HG03342 (cell line): ENCODE measurements around the gene FILIP1.
A peak's percentile ranks its signal among the peaks of the same experiment; 100 is the strongest.
"Not testable (repeated sequence)": the region's sequence is repeated elsewhere in the genome, so short reads cannot be mapped to it uniquely, and the experiment has no call there.

Source experiments
- ATAC-seq: cut with Tn5 transposase; IDR thresholded peaks from one replicate; pipeline ENCODE4 v1.9.1; 2021; ENCODE audit warnings: mild to moderate bottlenecking, moderate library complexity; ENCODE audit not compliant: unreplicated experiment

Gene FILIP1

GRCh38 chr6:75463061-75463460, 30.5 kb downstream of the FILIP1 start:
- no peak for ATAC-seq

GRCh38 chr6:75460681-75461080, 32.9 kb downstream of the FILIP1 start:
- no peak for ATAC-seq

- ATAC-seq: no peak
Observed at GRCh38 chr6:75458895-75459294, 34.7 kb downstream of the FILIP1 start.

- ATAC-seq: no peak
Observed at GRCh38 chr6:75450903-75451302, 42.7 kb downstream of the FILIP1 start.

- no peak for ATAC-seq
Observed at GRCh38 chr6:75449630-75450206, 43.9 kb downstream of the FILIP1 start.

- ATAC-seq: peak; percentile 44
Observed at GRCh38 chr6:75446241-75446880, 47.2 kb downstream of the FILIP1 start.

DNA sequence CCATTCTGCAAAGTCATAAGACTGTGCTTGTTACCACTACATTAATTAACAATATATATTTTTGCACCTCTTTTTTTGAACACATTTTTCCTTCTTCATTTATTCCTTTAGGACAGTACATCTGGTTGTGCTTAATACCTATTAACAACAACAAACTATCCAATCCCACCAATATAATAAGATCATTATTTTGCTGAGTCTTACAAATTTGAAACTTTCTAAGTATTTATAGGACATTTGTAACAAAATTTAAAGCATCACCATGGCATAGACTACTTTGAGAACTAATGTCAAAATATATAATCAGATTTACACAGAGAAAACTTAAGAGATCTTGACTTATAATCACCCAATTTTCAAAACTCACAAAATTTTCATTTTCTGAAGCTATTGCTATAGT, 47.9 kb downstream of the FILIP1 start:
- ATAC-seq: no peak

DNA sequence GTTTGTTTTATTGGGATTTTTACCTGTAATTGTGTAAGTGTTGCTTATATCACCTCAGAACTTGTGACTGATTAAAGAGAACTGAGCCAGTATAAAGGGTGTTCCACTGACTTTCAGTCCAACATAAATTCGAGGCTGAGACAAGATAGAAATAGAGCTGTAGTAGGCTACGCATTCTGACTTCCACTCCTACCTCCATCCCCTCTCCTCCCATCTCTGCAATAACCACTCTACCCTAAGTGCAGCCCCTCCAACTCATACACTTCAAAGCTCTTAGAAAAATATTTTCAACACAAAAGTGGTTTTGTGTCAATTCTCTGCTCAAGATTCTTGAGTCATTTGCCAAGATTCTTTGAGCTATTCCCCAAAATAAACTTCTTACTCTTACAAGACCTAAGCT, 48.7 kb downstream of the FILIP1 start:
- no peak for ATAC-seq

DNA sequence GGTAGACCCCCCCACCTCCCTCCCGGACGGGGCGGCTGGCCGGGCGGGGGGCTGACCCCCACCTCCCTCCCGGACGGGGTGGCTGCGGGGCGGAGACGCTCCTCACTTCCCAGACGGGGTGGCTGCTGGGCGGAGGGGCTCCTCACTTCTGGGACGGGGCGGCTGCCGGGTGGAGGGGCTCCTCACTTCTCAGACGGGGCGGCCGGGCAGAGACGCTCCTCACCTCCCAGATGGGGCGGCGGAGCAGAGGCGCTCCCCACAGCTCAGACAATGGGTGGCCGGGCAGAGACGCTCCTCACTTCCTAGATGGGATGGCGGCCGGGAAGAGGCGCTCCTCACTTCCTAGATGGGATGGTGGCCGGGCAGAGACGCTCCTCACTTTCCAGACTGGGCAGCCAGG, 51.7 kb downstream of the FILIP1 start:
- not testable (repeated sequence) for ATAC-seq

DNA sequence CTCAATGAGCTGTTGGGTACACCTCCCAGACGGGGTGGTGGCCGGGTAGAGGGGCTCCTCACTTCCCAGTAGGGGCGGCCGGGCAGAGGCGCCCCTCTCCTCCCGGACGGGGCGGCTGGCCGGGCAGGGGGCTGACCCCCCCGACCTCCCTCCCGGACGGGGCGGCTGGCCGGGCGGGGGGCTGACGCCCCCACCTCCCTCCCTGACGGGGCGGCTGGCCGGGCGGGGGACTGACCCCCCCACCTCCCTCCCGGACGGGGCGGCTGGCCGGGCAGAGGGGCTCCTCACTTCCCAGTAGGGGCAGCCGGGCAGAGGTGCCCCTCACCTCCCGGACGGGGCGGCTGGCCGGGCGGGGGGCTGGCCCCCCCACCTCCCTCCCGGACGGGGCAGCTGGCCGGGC, 52.1 kb downstream of the FILIP1 start:
- not testable (repeated sequence) for ATAC-seq

DNA sequence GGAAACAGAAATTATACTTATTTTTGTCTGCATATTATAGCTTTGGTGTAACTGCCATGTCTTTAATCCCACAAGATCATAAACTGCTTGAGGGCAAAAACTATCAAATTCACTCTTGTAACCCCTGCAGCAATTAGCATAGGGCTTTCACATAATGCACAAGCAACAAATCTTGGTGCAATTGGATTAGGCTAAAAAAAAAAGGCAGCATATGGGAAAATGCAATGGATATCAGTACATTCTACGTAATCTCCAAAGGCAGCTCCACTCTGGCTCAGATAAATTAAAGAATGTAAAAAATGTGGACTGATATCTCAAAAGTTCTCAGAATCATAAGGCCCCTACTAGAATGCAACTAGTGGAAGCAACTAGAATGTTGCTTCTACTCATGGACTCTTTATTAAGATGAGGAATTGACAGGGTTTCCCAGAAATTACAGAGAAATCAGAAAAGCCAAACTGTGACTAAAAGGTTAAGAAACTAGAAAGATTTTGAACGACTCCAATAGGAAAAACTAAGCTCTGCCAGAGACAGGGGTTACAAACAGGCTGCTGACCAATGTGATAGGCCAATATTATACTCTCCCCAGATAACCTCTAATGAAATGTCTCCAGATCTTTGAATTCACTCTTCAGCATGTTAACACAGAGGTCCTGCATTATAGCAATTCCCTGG, 55.0 kb downstream of the FILIP1 start:
- no peak for ATAC-seq

- ATAC-seq: no peak
Observed at GRCh38 chr6:75438013-75438431, 55.6 kb downstream of the FILIP1 start.

GRCh38 chr6:75437421-75437891, 56.1 kb downstream of the FILIP1 start:
- ATAC-seq: no peak

DNA sequence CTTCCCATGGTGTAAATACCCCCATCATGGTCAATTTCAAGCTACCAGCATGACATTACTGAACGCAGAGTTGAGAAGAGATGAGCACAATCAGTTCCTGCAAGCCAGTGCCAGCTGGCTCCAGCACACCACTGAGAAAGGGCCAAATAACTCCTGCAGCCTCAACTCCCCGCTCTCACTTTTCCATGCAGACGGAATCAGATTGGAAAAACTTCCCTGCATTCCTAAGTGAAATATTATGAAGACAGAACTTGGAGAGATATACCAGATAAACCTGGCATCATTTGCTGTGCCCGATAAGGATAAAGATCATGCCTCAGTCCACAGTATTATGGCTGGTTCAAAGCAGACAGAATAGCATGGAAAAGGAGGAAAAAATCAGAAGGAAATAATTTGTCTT, 56.7 kb downstream of the FILIP1 start:
- ATAC-seq: no peak

DNA sequence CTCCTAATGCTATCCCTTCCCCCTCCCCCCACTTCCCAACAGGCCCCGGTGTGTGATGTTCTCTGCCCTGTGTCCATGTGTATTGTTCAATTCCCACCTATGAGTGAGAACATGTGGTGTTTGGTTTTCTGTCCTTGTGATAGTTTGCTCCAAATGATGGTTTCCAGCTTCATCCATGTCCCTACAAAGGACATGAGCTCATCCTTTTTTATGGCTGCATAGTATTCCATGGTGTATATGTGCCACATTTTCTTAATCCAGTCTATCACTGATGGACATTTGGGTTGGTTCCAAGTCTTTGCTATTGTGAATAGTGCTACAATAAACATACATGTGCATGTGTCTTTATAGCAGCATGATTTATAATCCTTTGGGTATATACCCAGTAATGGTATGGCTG, 60.8 kb downstream of the FILIP1 start:
- ATAC-seq: not testable (repeated sequence)

DNA sequence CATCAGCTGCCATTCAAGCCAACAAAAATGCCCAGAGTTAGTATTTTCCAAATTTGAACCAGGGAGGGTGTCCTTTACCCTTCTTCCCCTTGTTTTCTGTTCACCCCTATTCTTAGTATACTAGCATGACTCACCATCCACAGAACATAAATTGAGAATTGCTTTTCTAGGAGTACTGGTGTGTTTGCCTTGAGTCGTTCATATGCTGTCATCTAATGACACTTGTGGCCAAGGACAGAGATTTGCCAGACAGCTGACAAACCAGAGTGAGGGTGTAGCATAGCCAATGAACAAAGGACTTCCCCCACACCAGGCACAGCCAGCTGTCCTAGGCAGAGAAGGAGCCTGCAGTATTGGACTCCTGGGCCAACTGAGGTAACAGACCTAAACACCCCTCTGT, 62.2 kb downstream of the FILIP1 start:
- ATAC-seq: peak; percentile 56

- no peak for ATAC-seq
Observed at GRCh38 chr6:75430631-75431325, 62.8 kb downstream of the FILIP1 start.

DNA sequence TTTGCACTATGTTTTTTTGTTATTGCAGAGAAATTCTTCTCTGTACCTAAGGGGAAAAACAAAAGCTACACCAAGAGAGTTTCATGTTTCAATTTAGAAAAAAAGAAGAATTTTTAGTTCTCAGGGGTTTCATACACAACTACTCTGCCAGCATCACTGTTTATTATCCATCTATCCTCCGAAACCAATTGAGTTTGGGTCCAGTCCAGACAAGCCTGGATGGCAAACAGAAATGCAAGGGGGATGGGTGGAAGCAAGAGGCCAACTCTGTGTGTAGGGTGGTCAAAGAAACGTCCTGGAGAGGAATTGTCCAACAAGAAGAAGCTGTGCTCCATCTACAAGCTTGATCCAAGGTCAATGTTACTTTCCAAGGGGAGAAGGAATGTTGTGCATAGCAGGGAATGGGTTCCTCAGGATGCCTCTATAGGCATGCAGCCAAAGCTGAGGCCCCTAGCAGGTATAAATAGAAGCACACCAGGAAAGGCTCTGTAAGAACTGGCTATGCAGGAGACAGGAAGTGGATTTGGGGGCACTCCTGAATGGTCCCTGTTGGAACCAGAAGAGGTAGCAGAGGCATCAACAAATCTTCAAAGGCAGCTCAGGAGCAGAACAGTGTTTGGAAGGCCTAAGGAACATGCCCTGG, 64.4 kb downstream of the FILIP1 start:
- no peak for ATAC-seq

DNA sequence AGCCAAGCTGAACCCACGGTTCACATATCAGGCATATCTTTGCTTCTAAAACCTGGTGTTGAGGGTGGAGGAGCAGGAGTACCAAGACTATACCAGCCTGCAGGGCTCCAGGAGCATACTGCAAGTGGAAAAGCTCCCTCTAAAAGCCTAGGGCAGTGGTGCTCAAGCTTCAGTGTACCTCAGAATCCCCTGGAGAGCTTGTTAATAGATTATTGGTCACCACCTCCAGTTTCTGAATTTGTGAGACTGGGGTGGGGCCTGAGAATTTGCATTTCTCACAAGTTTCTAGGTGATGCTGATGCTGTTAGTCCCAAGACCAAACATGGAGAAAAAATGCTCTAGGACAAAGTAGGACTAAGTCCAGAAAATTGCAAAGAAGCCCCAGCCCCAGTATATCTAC, 65.4 kb downstream of the FILIP1 start:
- ATAC-seq: no peak

GRCh38 chr6:75427329-75427728, 66.3 kb downstream of the FILIP1 start:
- no peak for ATAC-seq
